Measurements from ENCODE around the gene ZDHHC13. TPM values are rescaled to one million over a fixed set of nuclear protein-coding genes. Genes with fewer than 3 reads are reported as not detected.

Gene ZDHHC13
- total RNA-seq, 2 experiments from 2014 or later = 26.7 to 26.8 TPM

DNA sequence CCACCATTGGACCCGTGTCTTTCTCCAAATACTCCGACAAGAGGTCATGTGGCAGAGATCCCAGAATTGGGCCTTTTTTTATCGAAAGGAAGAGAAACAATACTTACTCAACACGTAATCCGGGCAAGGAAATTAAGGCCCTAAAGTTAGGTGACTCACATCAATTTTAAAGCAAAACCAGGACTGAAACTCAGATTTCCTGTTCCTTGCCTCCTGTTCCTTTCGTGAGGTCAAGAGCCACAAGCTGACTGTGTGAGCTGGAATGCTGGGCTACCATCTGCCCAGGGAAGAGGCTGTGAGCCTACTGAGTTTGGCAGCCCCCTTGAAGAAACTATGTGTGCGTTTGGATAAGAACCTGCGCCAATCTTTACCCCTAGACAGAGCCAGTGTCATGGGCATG, 29.3 kb upstream of the ZDHHC13 start:
- peaks cover 5% of the 10 kb centered on the region for H3K27me3 Mint-ChIP-seq
- no peaks in the 10 kb centered on the region for H3K9me3 Mint-ChIP-seq
- ChIA-PET POLR2A (no interaction called here), CTCF (interaction anchor here (0.7 kb wide), 1 partner anchor 11 kb away, joined by 3 read pairs; no protein-coding TSS in a partner anchor)
- no peaks in the 10 kb centered on the region for H3K36me3 Mint-ChIP-seq (ENCODE audit: low read depth)
- no peak overlapping the region for H3K4me3 Mint-ChIP-seq
- no peaks in the 10 kb centered on the region for H3K4me1 Mint-ChIP-seq
- DNase-seq = no peak
- H3K27ac Mint-ChIP-seq = no peak overlapping the region

DNA sequence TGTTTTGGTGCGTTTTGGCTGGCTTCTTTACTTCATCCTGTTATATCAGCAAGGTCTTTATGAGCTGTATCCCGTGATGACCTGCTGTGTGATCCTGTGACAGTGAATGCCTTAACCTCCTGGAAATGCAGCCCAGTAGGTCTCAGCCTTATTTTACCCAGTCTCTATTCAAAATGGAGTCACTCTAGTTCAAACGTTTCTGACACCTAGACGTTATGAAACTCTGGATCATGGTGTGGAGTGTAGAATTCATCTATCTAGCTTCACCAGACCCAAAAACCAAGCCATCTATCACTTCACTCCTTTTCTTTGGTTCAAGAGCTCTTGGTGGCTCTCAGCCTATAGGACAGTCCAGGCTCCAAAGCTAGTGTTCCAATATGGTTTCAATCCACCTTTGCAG, 28.2 kb upstream of the ZDHHC13 start:
- ChIA-PET CTCF (interaction anchor here (1.2 kb wide), 2 partner anchors 11 to 12 kb away, joined by 3 read pairs; no protein-coding TSS in a partner anchor), POLR2A (no interaction called here)
- H3K36me3 Mint-ChIP-seq (ENCODE audit: low read depth) = no peaks in the 10 kb centered on the region
- no peak overlapping the region for H3K4me3 Mint-ChIP-seq
- no peaks in the 10 kb centered on the region for H3K9me3 Mint-ChIP-seq
- H3K27ac Mint-ChIP-seq = no peak overlapping the region
- H3K27me3 Mint-ChIP-seq = peaks cover 13% of the 10 kb centered on the region
- no peak for DNase-seq
- H3K4me1 Mint-ChIP-seq = no peaks in the 10 kb centered on the region

DNA sequence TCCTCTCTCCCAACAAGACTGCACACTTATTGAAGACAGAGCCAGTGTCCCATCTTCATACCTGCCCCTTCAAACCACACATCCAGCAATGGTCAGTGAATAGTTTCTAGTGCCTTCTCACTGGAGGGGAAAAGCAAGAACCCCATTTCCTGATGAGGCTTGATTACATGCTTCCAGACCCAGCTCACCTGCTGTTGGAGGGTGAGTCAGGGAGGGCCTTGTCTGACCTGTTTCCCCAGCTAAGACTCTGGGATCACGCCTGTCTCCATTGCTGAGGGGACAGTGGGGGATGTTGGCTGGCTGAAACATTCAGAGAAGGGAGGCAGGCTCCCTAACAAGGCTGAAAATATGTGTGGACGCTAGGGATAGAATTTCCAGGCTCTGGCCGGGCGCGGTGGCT, 27.5 kb upstream of the ZDHHC13 start:
- CTCF ChIA-PET = interaction anchor here (1.2 kb wide), 2 partner anchors 11 to 12 kb away, joined by 3 read pairs; no protein-coding TSS in a partner anchor
- no peaks in the 10 kb centered on the region for H3K4me1 Mint-ChIP-seq

GRCh38 chr11:19091366-19091765, 25.6 kb upstream of the ZDHHC13 start:
- Mint-ChIP-seq H3K4me3 (no peak overlapping the region), H3K4me1 (no peaks in the 10 kb centered on the region), H3K27me3 (peaks cover 22% of the 10 kb centered on the region), H3K27ac (no peak overlapping the region), H3K9me3 (no peaks in the 10 kb centered on the region), H3K36me3 (ENCODE audit: low read depth) (no peaks in the 10 kb centered on the region)
- DNase-seq = no peak
- CTCF ChIA-PET = interaction anchor here (1.5 kb wide), 1 partner anchor 21 kb away, joined by 3 read pairs; no protein-coding TSS in a partner anchor
- POLR2A ChIA-PET = no interaction called here

More for the DNA sequence above, 27.5 kb upstream of the ZDHHC13 start:
- no peaks in the 10 kb centered on the region for H3K9me3 Mint-ChIP-seq
- no peak overlapping the region for H3K4me3 Mint-ChIP-seq
- no peak overlapping the region for H3K27ac Mint-ChIP-seq
- H3K36me3 Mint-ChIP-seq (ENCODE audit: low read depth) = no peaks in the 10 kb centered on the region
- H3K27me3 Mint-ChIP-seq = peaks cover 14% of the 10 kb centered on the region
- POLR2A ChIA-PET = no interaction called here
- DNase-seq = no peak

DNA sequence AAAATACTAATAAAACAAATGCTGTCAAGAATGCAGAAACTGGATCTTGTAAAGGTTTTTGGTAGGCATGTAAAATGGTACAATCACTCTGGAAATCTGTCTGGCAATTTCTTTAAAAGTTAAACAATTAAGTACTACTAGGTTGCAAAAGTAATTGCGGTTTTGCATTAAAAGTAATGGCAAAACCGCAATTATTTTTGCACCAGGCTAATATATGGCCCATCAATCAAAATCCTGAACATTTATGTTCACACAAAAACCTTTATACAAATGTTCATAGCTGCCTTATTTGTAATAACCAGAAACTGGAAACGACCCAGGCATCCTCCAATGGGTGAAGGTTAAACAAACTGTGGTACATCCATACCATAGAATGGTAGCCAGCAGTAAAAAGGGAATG, 24.6 kb upstream of the ZDHHC13 start:
- Mint-ChIP-seq H3K27ac (no peak overlapping the region), H3K36me3 (ENCODE audit: low read depth) (no peaks in the 10 kb centered on the region), H3K4me1 (no peaks in the 10 kb centered on the region), H3K9me3 (no peaks in the 10 kb centered on the region), H3K27me3 (peaks cover 28% of the 10 kb centered on the region), H3K4me3 (no peak overlapping the region)
- ChIA-PET POLR2A (no interaction called here), CTCF (interaction anchor here (1.5 kb wide), 1 partner anchor 22 kb away, joined by 3 read pairs; no protein-coding TSS in a partner anchor)
- DNase-seq = no peak

DNA sequence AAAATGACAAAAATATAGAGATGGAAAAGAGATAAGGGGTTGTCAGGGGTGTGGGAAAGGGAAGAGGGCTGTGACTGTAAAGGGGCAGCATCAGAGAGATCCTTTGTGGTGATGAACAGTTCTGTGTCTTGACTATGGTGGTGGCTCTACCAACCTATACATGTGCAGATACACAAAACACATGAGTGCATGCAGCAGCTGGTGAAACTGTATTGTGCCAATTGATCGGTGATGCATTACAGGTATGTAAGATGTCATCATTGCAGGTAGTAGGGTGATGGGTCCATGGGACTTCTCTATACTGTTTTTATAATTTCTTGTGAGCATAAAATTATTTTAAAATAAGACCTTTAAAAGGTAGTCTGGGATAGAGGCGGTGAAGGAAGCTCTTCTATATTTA, 24.1 kb upstream of the ZDHHC13 start:
- peaks cover 28% of the 10 kb centered on the region for H3K27me3 Mint-ChIP-seq
- H3K4me1 Mint-ChIP-seq = no peaks in the 10 kb centered on the region
- H3K27ac Mint-ChIP-seq = no peak overlapping the region
- DNase-seq = no peak
- no peaks in the 10 kb centered on the region for H3K9me3 Mint-ChIP-seq
- no peak overlapping the region for H3K4me3 Mint-ChIP-seq
- POLR2A ChIA-PET = no interaction called here
- H3K36me3 Mint-ChIP-seq (ENCODE audit: low read depth) = no peaks in the 10 kb centered on the region
- CTCF ChIA-PET = interaction anchor here (1.5 kb wide), 1 partner anchor 22 kb away, joined by 3 read pairs; no protein-coding TSS in a partner anchor

DNA sequence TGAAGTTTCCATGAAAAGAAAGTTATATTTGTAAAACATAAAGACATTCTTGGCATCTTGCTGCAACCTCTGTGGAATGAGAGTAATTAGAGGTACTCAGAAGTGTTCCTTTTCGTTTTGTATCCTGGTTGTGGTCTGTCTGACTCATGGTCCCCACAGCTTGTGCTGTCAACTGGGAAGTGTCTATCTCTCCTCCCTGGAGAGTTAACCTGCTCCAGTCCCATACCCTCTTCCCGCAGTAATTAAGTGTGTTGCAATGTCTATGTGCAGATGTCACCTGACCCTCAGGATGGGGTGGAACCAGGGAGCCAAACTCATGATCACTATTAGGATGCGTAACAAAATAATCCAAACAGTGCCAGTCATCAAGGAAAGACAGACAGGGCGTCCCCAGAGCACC, 23.0 kb upstream of the ZDHHC13 start:
- Mint-ChIP-seq H3K27me3 (peaks cover 28% of the 10 kb centered on the region), H3K9me3 (no peaks in the 10 kb centered on the region)
- CTCF ChIA-PET = no interaction called here

GRCh38 chr11:19094859-19095258, 22.1 kb upstream of the ZDHHC13 start:
- no peak for DNase-seq
- Mint-ChIP-seq H3K9me3 (no peaks in the 10 kb centered on the region), H3K4me1 (no peaks in the 10 kb centered on the region), H3K4me3 (no peak overlapping the region), H3K27ac (no peak overlapping the region), H3K27me3 (peaks cover 28% of the 10 kb centered on the region), H3K36me3 (ENCODE audit: low read depth) (no peaks in the 10 kb centered on the region)
- CTCF ChIA-PET = no interaction called here
- POLR2A ChIA-PET = no interaction called here

More for the DNA sequence above, 23.0 kb upstream of the ZDHHC13 start:
- POLR2A ChIA-PET = no interaction called here
- DNase-seq = no peak
- Mint-ChIP-seq H3K4me3 (no peak overlapping the region), H3K36me3 (ENCODE audit: low read depth) (no peaks in the 10 kb centered on the region), H3K4me1 (no peaks in the 10 kb centered on the region), H3K27ac (no peak overlapping the region)

DNA sequence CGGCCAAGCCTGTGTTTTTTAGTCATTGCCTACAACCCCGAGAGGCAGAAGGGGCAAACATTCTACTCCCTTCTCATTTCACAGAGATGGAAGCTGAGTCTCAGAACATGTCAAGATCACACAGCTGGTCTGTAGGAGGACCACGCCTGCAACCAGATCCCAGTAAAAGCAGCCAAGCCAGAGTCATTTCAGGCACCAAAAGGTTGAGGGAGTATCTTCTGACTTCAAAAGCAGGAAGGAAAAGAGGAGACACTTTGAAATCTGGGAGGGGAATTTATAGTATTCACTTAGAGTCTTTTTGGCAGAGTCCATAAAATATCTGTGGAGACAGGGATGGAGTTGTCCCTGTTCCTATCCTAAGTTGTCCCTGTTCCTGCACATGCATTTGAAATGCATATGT, 17.9 kb upstream of the ZDHHC13 start:
- ChIA-PET CTCF (no interaction called here), POLR2A (no interaction called here)
- H3K4me3 Mint-ChIP-seq = no peak overlapping the region
- no peak overlapping the region for H3K27ac Mint-ChIP-seq
- no peak for DNase-seq
- no peaks in the 10 kb centered on the region for H3K9me3 Mint-ChIP-seq
- H3K27me3 Mint-ChIP-seq = peaks cover 26% of the 10 kb centered on the region
- H3K4me1 Mint-ChIP-seq = no peaks in the 10 kb centered on the region
- no peaks in the 10 kb centered on the region for H3K36me3 Mint-ChIP-seq (ENCODE audit: low read depth)

DNA sequence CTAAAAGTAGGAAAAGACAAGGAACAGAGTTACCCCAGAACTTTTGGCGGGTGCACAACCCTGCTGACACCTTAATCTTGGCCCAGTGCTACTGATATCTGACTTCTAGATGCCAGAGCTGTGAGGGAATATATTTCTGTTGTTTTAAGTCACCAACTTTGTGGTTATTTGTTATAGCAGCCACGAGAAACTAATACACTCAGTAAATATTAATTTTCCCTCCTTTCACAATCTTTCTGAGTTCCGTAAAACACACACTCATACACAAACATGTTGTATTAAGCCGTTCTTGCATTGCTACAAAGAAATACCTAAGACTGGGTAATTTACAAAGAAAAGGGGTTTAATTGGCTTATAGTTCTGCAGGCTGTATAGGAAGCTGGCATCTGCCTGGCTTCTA, 16.1 kb upstream of the ZDHHC13 start:
- Mint-ChIP-seq H3K27me3 (peaks cover 19% of the 10 kb centered on the region), H3K4me3 (no peak overlapping the region), H3K27ac (no peak overlapping the region), H3K36me3 (ENCODE audit: low read depth) (no peaks in the 10 kb centered on the region), H3K9me3 (no peaks in the 10 kb centered on the region), H3K4me1 (no peaks in the 10 kb centered on the region)
- no peak for DNase-seq
- ChIA-PET POLR2A (interaction anchor here (1.1 kb wide), 1 partner anchor 16 kb away, joined by 3 read pairs; no protein-coding TSS in a partner anchor), CTCF (no interaction called here)

DNA sequence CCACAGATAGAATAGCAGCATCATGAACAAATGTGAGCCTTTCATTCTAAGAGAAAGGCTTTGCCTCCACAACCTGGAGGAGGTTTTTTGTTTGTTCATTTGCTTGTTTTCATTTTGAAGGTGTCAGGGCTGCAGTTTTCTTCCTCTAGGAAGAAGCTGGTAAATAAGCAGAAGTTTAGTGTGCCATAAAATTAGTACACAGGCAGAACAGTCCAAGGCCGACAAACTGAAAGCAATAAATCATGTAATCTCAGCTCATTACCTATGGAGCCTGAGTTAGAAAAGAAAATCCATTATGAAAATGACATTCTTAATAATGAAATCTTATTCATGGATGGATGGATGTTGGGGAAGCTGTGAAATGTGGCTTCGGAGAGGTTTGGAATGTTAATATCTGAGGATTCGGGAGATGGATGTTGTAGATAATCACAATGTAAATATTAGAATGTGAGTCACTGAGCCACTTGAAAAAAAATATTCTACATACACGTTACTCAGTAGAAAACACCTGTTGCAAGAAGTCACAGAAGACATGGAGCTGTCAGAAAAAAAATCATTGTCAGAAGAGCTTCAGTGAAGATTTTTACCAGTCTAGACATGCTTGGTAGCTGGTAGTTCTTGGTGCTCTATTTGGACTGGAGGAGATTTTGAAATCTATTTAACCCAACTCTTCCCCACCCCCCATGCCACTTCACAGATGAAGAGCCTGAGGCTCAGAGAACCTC, 15.0 kb upstream of the ZDHHC13 start:
- DNase-seq = no peak
- Mint-ChIP-seq H3K4me3 (no peak overlapping the region), H3K27ac (no peak overlapping the region), H3K4me1 (no peaks in the 10 kb centered on the region), H3K36me3 (ENCODE audit: low read depth) (no peaks in the 10 kb centered on the region), H3K9me3 (no peaks in the 10 kb centered on the region), H3K27me3 (peaks cover 11% of the 10 kb centered on the region)
- POLR2A ChIA-PET = no interaction called here
- CTCF ChIA-PET = no interaction called here

DNA sequence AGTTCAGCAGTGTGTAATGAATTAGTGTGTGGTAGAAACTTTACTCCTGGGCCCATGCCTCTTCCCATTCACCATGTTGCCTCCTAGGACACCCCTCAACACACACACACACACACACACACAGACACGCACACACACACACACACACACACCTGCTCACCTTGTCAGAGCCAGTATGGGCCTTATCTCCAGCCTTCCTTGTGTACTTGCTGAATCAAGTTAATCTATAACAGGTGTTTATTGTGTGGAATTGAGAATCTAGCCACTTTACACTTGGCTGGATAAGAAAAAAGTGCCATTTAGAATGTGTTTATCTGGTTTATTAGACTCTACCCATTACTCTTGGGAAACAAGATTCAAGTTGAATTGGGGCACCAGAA, 14.5 kb upstream of the ZDHHC13 start:
- CTCF ChIA-PET = no interaction called here
- DNase-seq = no peak
- no peaks in the 10 kb centered on the region for H3K4me1 Mint-ChIP-seq
- POLR2A ChIA-PET = no interaction called here
- H3K36me3 Mint-ChIP-seq (ENCODE audit: low read depth) = no peaks in the 10 kb centered on the region
- no peak overlapping the region for H3K4me3 Mint-ChIP-seq
- no peak overlapping the region for H3K27ac Mint-ChIP-seq
- peaks cover 10% of the 10 kb centered on the region for H3K27me3 Mint-ChIP-seq
- H3K9me3 Mint-ChIP-seq = no peaks in the 10 kb centered on the region

DNA sequence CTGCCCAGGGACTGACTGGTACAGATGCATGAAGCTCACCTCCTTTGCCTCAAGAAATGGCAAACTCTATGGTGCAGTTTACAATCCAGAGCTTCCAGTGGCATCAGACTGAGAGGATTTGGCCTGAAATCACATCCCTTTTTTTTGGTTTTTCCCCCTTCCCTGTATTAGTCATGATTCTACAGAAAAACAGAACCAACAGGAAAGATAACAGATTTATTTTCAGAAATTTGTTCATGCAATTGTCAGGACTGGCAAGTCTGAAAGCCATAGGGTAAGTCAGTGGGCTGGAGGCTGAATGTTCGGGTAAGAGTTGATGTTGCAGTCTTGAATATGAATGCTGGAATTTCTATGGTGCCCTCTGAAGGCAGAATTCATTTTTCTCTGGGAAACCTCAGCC, 12.0 kb upstream of the ZDHHC13 start:
- Mint-ChIP-seq H3K36me3 (ENCODE audit: low read depth) (no peaks in the 10 kb centered on the region), H3K4me1 (no peaks in the 10 kb centered on the region), H3K27ac (no peak overlapping the region), H3K27me3 (peaks cover 10% of the 10 kb centered on the region), H3K9me3 (no peaks in the 10 kb centered on the region), H3K4me3 (no peak overlapping the region)
- POLR2A ChIA-PET = no interaction called here
- CTCF ChIA-PET = interaction anchor here (1.4 kb wide), 1 partner anchor 28 kb away, joined by 4 read pairs; no protein-coding TSS in a partner anchor
- no peak for DNase-seq

- H3K27me3 Mint-ChIP-seq = peaks cover 12% of the 10 kb centered on the region
- no peak for DNase-seq
- no peaks in the 10 kb centered on the region for H3K4me1 Mint-ChIP-seq
- H3K36me3 Mint-ChIP-seq (ENCODE audit: low read depth) = no peaks in the 10 kb centered on the region
- H3K4me3 Mint-ChIP-seq = no peak overlapping the region
- no peak overlapping the region for H3K27ac Mint-ChIP-seq
- POLR2A ChIA-PET = no interaction called here
- no peaks in the 10 kb centered on the region for H3K9me3 Mint-ChIP-seq
- CTCF ChIA-PET = no interaction called here
Measured at GRCh38 chr11:19107125-19107524, 9.8 kb upstream of the ZDHHC13 start.

All from activated CD4-positive, alpha-beta memory T cell treated with anti-CD3 and anti-CD28 coated beads, Interleukin-2, amount 10 ng/mL, durations not matched to agents 7 days and 5 days (primary cell).